Measurements from ENCODE around the gene METTL24. TPM values are rescaled to one million over a fixed set of nuclear protein-coding genes. Genes with fewer than 3 reads are reported as not detected.

The METTL24 gene
- total RNA-seq, 1 experiment from 2014 or later = 0.61 TPM

- Histone ChIP-seq H2BK120ac (ENCODE audit: low read depth, low read length, poor library complexity, severe bottlenecking) (no peak overlapping the region), H3K79me2 (ENCODE audit: insufficient read depth, low read length) (no peaks in the 10 kb centered on the region), H3K4me1 (ENCODE audit: insufficient read depth, low read length) (peaks cover 7% of the 10 kb centered on the region; the same call in 1 of the 2 replicates), H4K20me1 (ENCODE audit: control insufficient read depth, insufficient read depth, insufficient read length) (no peaks in the 10 kb centered on the region), H3K4ac (ENCODE audit: low read depth, low read length) (no peak overlapping the region), H2AFZ (ENCODE audit: low read length) (no peak overlapping the region), H2BK15ac (ENCODE audit: low read depth, low read length) (no peak overlapping the region), H3K23me2 (ENCODE audit: insufficient read length, low read depth, low read length, poor library complexity, severe bottlenecking) (peaks cover 2% of the 10 kb centered on the region), H4K8ac (replicated peaks; ENCODE audit: insufficient read length, low read depth, low read length) (no peak overlapping the region), H3K79me1 (ENCODE audit: insufficient read depth, low read depth, low read length, poor library complexity, severe bottlenecking) (no peaks in the 10 kb centered on the region), H3K23ac (ENCODE audit: insufficient read length, low read depth, low read length) (no peak overlapping the region), H2BK5ac (ENCODE audit: insufficient read length, low read length) (no peak overlapping the region), H3T11ph (ENCODE audit: low read length) (no peak overlapping the region), H3K56ac (ENCODE audit: insufficient read length, low read depth, low read length) (no peak overlapping the region), H3K27me3 (ENCODE audit: insufficient read depth, low read length) (peaks cover 16% of the 10 kb centered on the region; the same call in 1 of the 2 replicates), H4K5ac (ENCODE audit: insufficient read length, low read depth, low read length) (no peak overlapping the region), H3K14ac (ENCODE audit: insufficient read depth, low read length) (no peak overlapping the region), H3K9me3 (ENCODE audit: control insufficient read depth, low read depth, low read length) (no peaks in the 10 kb centered on the region), H2BK20ac (ENCODE audit: low read depth, low read length, poor library complexity, severe bottlenecking) (no peak overlapping the region), H4K91ac (ENCODE audit: insufficient read length, low read depth, low read length) (no peak overlapping the region), H2BK12ac (ENCODE audit: insufficient read length, low read depth, low read length) (no peak overlapping the region), H3K18ac (ENCODE audit: insufficient read length, low read depth, low read length) (no peak overlapping the region), H3K27ac (ENCODE audit: insufficient read length, low read depth, low read length) (no peak overlapping the region), H3K4me2 (ENCODE audit: insufficient read depth, insufficient read length, low read length) (no peak overlapping the region), H2AK5ac (ENCODE audit: insufficient read length, low read length) (no peak overlapping the region), H3K9ac (ENCODE audit: extremely low read depth, insufficient read length, low read length) (no peak overlapping the region)
- no peak overlapping the region for H3K27ac Mint-ChIP-seq
- no peaks in the 10 kb centered on the region for H3K36me3 Mint-ChIP-seq (ENCODE audit: insufficient read depth in 1 of 3, low read depth in 3 of 3)
- peaks cover 60 to 66% of the 10 kb centered on the region in 2 experiments for H3K4me1 Mint-ChIP-seq
- H3K9me3 Mint-ChIP-seq = no peaks in the 10 kb centered on the region; a peak in 1 of 5 replicates
- WGBS (ENCODE audit: extremely low coverage, insufficient read length, low lambda C conversion rate) = no CpG with 5 or more reads among the region's 2 CpGs
- no peak for TF ChIP-seq CTCF (conservative IDR thresholded peaks at IDR 0.05)
- H3K4me3 Mint-ChIP-seq = no peak overlapping the region
- H3K27me3 Mint-ChIP-seq (ENCODE audit: low read depth) = peaks cover 34% of the 10 kb centered on the region
- DNase-seq = no peak
These were observed 4.0 kb downstream of the METTL24 start for GRCh38 chr6:110354153-110354552.

All from H9 (cell line).